GM12878 (cell line): ENCODE data around the gene FAM221B. TPM values are rescaled to one million over a fixed set of nuclear protein-coding genes. Genes with fewer than 3 reads are reported as not detected.

ENCODE experiments used
- ATAC-seq: fragments of 200-7000 bp; cut with Tn5 transposase; 3 replicates; pipeline ENCODE4 v1.9.1; 2020; ENCODE audit warnings: mild to moderate bottlenecking, moderate library complexity
- BruUV-seq: library from RNA; stranded (reverse); fragments of 400-500 nt; replicated peaks from 2 replicates; lab custom pipeline; 2021; lab: Mats Ljungman, UMichigan
- CTCF ChIA-PET: fragments of 300-600 bp; sonication (Branson Sonifier 250); formaldehyde crosslinking; extraction: SDS; loops from one replicate; lab custom pipeline; 2021; ENCODE audit warnings: inconsistent platforms; lab: Yijun Ruan, JAX
- POLR2A ChIA-PET: fragments of 350-600 bp; formaldehyde crosslinking; extraction: SDS; loops from one replicate; lab custom pipeline; 2021; ENCODE audit warnings: inconsistent platforms; lab: Charles Lee
- RAD21 ChIA-PET: fragments of 300-600 bp; sonication (Branson Sonifier 250); formaldehyde crosslinking; loops from one replicate; lab custom pipeline; 2023; ENCODE audit warnings: antibody characterized with exemption; ENCODE audit not compliant: unreplicated experiment; lab: Charles Lee
- SMC1A ChIA-PET: fragments of 300-600 bp; sonication (Branson Sonifier 250); formaldehyde crosslinking; loops from one replicate; lab custom pipeline; 2023; ENCODE audit not compliant: unreplicated experiment, uncharacterized antibody; lab: Charles Lee
- DNase-seq: peaks from one replicate; pipeline ENCODE4 v3.0.0-alpha.2; 2011; ENCODE audit warnings: low read depth, low spot score
- FAIRE-seq: peaks from 3 replicates; lab custom pipeline; 2011; peaks lifted over from hg19 to GRCh38; lab: Jason Lieb, UNC
- H2AFZ ChIP-seq: 2 replicates; pipeline ENCODE4 v1.6.0; 2011; ENCODE audit warnings: low read depth, low read length, control low read depth; ENCODE audit not compliant: control insufficient read depth
- H3K27ac ChIP-seq: 2 replicates; pipeline ENCODE4 v1.5.1; 2011; ENCODE audit warnings: control low read depth; ENCODE audit not compliant: control insufficient read depth, insufficient read depth
- H3K27me3 ChIP-seq, 2 experiments: replicated peaks in 1 of 2; 2 replicates each; pipeline versions ENCODE4 v1.6.0 to v1.6.1; 2011; ENCODE audit warnings: low read length in 1 of 2; ENCODE audit not compliant: control insufficient read depth in 2 of 2, insufficient read depth in 2 of 2
- H3K36me3 ChIP-seq, 2 experiments: 2 replicates each; pipeline ENCODE4 v1.5.1; 2011; ENCODE audit warnings: low read length in 1 of 2; ENCODE audit not compliant: control insufficient read depth in 2 of 2, insufficient read depth in 2 of 2
- H3K4me1 ChIP-seq: 2 replicates; pipeline ENCODE4 v1.6.1; 2011; ENCODE audit warnings: mild to moderate bottlenecking, low read length, moderate library complexity, mixed read lengths; ENCODE audit not compliant: control insufficient read depth, insufficient read depth
- H3K4me2 ChIP-seq: 2 replicates; pipeline ENCODE4 v1.6.0; 2011; ENCODE audit warnings: control low read depth; ENCODE audit not compliant: control insufficient read depth, insufficient read depth
- H3K4me3 ChIP-seq: fragments of 200-600 bp; sonication (generic); 2 replicates; pipeline ENCODE4 v1.5.1; 2016
- H3K79me2 ChIP-seq: 2 replicates; pipeline ENCODE4 v1.6.0; 2011; ENCODE audit warnings: low read length; ENCODE audit not compliant: control insufficient read depth, insufficient read depth
- H3K9ac ChIP-seq: 2 replicates; pipeline ENCODE4 v1.8.0; 2011; ENCODE audit warnings: low read length, control low read depth, mixed read lengths; ENCODE audit not compliant: control insufficient read depth, insufficient read depth
- H3K9me3 ChIP-seq: replicated peaks from 3 replicates; pipeline ENCODE4 v1.5.1; 2011; ENCODE audit warnings: mild to moderate bottlenecking, low read length; ENCODE audit not compliant: control insufficient read depth, insufficient read depth
- H4K20me1 ChIP-seq: 2 replicates; pipeline ENCODE4 v1.6.0; 2011; ENCODE audit not compliant: control insufficient read depth, insufficient read depth
- CHD4 ChIP-seq: fragments of 200-600 bp; sonication (generic); IDR thresholded peaks from 2 replicates; pipeline ENCODE4 v1.6.1; 2016; ENCODE audit warnings: mild to moderate bottlenecking
- CUX1 ChIP-seq: IDR thresholded peaks from 2 replicates; pipeline ENCODE4 v1.6.1; 2012; ENCODE audit warnings: improper control_type of control experiment, low read depth, low read length; ENCODE audit not compliant: insufficient replicate concordance
- FOS ChIP-seq: IDR thresholded peaks from 3 replicates; pipeline ENCODE4 v1.6.1; 2011; ENCODE audit warnings: borderline replicate concordance; ENCODE audit not compliant: insufficient read length; ENCODE audit errors: extremely low read depth
- HDGF ChIP-seq: fragments of 450-650 bp; IDR thresholded peaks from 2 replicates; pipeline ENCODE4 v1.6.1; 2016; ENCODE audit warnings: antibody characterized with exemption
- NFIC ChIP-seq: IDR thresholded peaks from 2 replicates; pipeline ENCODE4 v1.6.1; 2012; ENCODE audit warnings: low read depth, mild to moderate bottlenecking, inconsistent platforms, low read length, moderate library complexity
- NKRF ChIP-seq: fragments of 450-650 bp; conservative IDR thresholded peaks from 2 replicates; pipeline ENCODE4 v1.6.1; 2017; ENCODE audit warnings: mild to moderate bottlenecking, moderate library complexity
- PRDM15 ChIP-seq: fragments of 450-650 bp; formaldehyde crosslinking; IDR thresholded peaks from 2 replicates; pipeline ENCODE4 v1.4.0; 2020; ENCODE audit warnings: mild to moderate bottlenecking, moderate library complexity
- RCOR1 ChIP-seq: conservative IDR thresholded peaks from 2 replicates; pipeline ENCODE4 v1.6.1; 2012; ENCODE audit warnings: low read depth, low read length, improper control_type of control experiment
- RELA ChIP-seq: fragments of 450-650 bp; IDR thresholded peaks from 2 replicates; pipeline ENCODE4 v1.8.0; 2014; ENCODE audit warnings: borderline replicate concordance; ENCODE audit not compliant: partially characterized antibody
- TAF1 ChIP-seq: IDR thresholded peaks from 2 replicates; pipeline ENCODE4 v1.6.1; 2011; ENCODE audit warnings: mild to moderate bottlenecking, low read depth, low read length, borderline replicate concordance
- USF1 ChIP-seq: IDR thresholded peaks from 2 replicates; pipeline ENCODE4 v1.6.1; 2011; ENCODE audit warnings: borderline replicate concordance, low read depth, mild to moderate bottlenecking, moderate library complexity, mixed read lengths, low read length; ENCODE audit not compliant: insufficient read depth; ENCODE audit errors: extremely low read length
- ZNF384 ChIP-seq: IDR thresholded peaks from 2 replicates; pipeline ENCODE4 v1.6.1; 2012; ENCODE audit warnings: low read depth, mild to moderate bottlenecking, low read length, improper control_type of control experiment, borderline replicate concordance
- WGBS: methylation state at CpG from one replicate; pipeline ENCODE4 v1.1.6; 2016; ENCODE audit warnings: low lambda C conversion rate; ENCODE audit not compliant: insufficient replicate concordance, insufficient coverage; ENCODE audit errors: missing lambda C conversion rate; 5-methylcytosine and 5-hydroxymethylcytosine counted together
- in situ Hi-C: fragments of 300-500 bp; cut with MboI; formaldehyde crosslinking; loops from 9 replicates; pipeline ENCODE4 v1.14.3; 2018; ENCODE audit warnings: mixed read lengths
- intact Hi-C: fragments of 100-400 bp; cut with micrococcal nuclease; formaldehyde crosslinking; loops from one replicate; pipeline ENCODE4 v1.14.2; 2022; ENCODE audit not compliant: unreplicated experiment
- polyA plus RNA-seq, 11 experiments: library from polyadenylated mRNA; depleted of rRNA in 4 of 11; unstranded in 6 of 11; stranded (reverse) in 5 of 11; fragments of >200 nt; fragmentation: Nextera tagmentation in 4 of 11; fragmentation: Illumina TruSeq in 1 of 11; extraction: Ambion mirVana in 4 of 11; extraction: Trizol in 1 of 11; gene quantifications; 1 replicate in 1 of 11; 2 replicates in 10 of 11; pipeline versions ENCODE4 v1.2.1 to v1.2.3, GENCODE V29; 2011 to 2016; ENCODE audit warnings: inconsistent platforms in 2 of 11, missing spikeins in 2 of 11, low read depth in 1 of 11
- total RNA-seq, 4 experiments: library from RNA; depleted of rRNA in 3 of 4; stranded (reverse); fragments of >200 nt in 3 of 4; fragmentation: Illumina TruSeq in 1 of 4; extraction: Trizol in 1 of 4; gene quantifications; 2 replicates each; pipeline versions ENCODE4 v1.2.1 to v1.2.3, GENCODE V29; 2013 to 2021

Gene FAM221B
- total and polyA plus RNA-seq, 10 of the 15 experiments (the other 5 are each of a cell fraction or from before 2014, with no cell fraction given) = 0.02 to 0.12 (median 0.04) TPM; not detected in 5

GRCh38 chr9:35858458-35858857 lies 29.9 kb upstream of the FAM221B start:
- in situ Hi-C loops (no loop called here), intact Hi-C loops (no loop called here)
- Histone ChIP-seq H3K79me2 (no peaks in the 10 kb centered on the region), H3K9ac (no peak overlapping the region), H3K27ac (no peak overlapping the region), H3K4me3 (no peak overlapping the region), H3K9me3 (no peaks in the 10 kb centered on the region), H3K27me3 (no peaks in the 10 kb centered on the region), H3K36me3 (no peaks in the 10 kb centered on the region), H3K4me1 (no peaks in the 10 kb centered on the region), H4K20me1 (no peaks in the 10 kb centered on the region), H3K4me2 (no peak overlapping the region), H2AFZ (no peak overlapping the region)
- WGBS = 38% methylated on average over 5 of the region's 5 CpGs
- ChIA-PET CTCF (interaction anchor here (1.1 to 12.7 kb wide), 5 partner anchors 10 to 68 kb away, joined by 3 to 92 read pairs (median 7); partner anchors contain the start of genes FAM221B and TMEM8B), SMC1A (interaction anchor here (1.6 to 3.0 kb wide), 2 partner anchors 24 to 32 kb away, joined by 5 to 13 read pairs; no protein-coding TSS in a partner anchor), POLR2A (no interaction called here), RAD21 (interaction anchor here (1.1 to 4.7 kb wide), 4 partner anchors 24 to 68 kb away, joined by 3 to 18 read pairs (median 7); no protein-coding TSS in a partner anchor)
- DNase-seq = no peak
- no peak for FAIRE-seq
- no TSS peak for BruUV-seq
- ATAC-seq = no peak
- TF ChIP-seq NFIC (no peak), FOS (no peak), TAF1 (no peak), RELA (no peak), USF1 (no peak), PRDM15 (CRISPR knock-in tag) (no peak), CHD4 (no peak), RCOR1 (no peak), HDGF (no peak), CUX1 (no peak), NKRF (no peak), ZNF384 (no peak)
